ENCODE results near the gene CPNE1.

Gene CPNE1

DNA sequence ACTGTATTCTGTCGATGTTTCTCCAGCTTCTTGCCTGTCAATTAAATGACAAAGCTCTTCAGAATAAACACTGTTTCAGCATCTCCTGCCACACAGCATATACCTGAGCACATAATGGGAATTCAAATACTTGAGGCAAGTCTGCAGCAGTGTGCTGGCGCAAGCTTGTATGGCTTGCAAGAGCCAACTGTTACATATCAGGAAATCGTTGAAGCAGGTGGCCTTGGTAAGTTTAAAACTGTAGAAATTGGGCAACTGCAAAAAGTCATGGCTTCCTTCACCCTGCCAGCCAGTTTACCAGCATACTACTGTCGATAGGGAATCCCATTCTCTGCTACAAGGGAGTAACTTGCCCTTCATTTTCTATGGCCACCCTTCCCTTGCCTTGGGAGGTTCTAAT is 23.0 kb downstream of the CPNE1 start:
- TF ChIP-seq POLR2AphosphoS5 (IDR thresholded peaks at IDR 0.05; ENCODE audit: low read depth, low read length) (peak; percentile 38; the same call in 1 of the 2 replicates), FOXP2 (optimal IDR thresholded peaks at IDR 0.05; ENCODE audit: borderline replicate concordance, extremely low read depth, extremely low read length, insufficient read depth) (no peak)

DNA sequence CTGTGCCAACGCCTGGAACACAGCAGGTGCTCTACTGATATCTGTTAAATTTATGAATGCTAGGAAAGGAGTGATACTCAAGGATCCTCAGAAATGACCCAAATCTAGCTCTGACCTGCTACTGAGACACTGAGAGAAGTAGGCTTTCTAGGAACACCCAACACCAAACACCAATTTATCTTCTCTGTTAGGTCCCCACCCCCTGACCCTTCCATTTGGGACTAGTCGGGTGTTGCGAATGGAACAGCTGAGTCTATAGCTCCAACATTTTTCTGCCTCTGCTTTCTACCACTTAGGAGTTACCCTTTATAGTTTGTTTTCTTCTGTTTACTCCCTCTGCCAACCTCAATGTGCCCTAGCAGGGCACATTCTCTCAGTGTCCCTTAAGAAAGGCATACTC is 24.0 kb downstream of the CPNE1 start:
- TF ChIP-seq POLR2AphosphoS5 (IDR thresholded peaks at IDR 0.05; ENCODE audit: low read depth, low read length) (0 out of 2 replicates have a peak, but pooled peaks have one; percentile 44), TAF1 (IDR thresholded peaks at IDR 0.05; ENCODE audit: borderline replicate concordance, insufficient read depth, low read length) (no peak)

DNA sequence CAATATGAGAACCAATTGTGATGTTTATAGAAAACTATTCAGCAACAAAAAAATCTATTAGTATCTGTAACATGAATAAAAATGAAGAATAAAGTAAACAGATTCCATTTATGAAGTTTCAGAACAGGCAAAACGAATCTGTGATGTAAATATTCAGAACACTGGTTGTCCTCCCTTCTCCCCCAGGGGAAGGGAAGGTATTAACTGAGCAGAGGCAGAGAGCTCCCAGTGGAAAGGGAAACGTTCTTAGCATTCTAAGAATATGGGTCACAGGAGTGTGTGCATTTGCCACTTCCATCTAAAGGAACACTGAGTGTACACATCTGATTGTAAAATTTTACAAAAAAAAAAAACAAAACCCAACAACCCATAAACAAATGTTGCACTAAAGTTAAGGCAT is 25.9 kb downstream of the CPNE1 start:
- TF ChIP-seq TAF1 (IDR thresholded peaks at IDR 0.05; ENCODE audit: borderline replicate concordance, insufficient read depth, low read length) (no peak), POLR2AphosphoS5 (IDR thresholded peaks at IDR 0.05; ENCODE audit: low read depth, low read length) (no peak)
- TF ChIP-seq, protein P1, sequence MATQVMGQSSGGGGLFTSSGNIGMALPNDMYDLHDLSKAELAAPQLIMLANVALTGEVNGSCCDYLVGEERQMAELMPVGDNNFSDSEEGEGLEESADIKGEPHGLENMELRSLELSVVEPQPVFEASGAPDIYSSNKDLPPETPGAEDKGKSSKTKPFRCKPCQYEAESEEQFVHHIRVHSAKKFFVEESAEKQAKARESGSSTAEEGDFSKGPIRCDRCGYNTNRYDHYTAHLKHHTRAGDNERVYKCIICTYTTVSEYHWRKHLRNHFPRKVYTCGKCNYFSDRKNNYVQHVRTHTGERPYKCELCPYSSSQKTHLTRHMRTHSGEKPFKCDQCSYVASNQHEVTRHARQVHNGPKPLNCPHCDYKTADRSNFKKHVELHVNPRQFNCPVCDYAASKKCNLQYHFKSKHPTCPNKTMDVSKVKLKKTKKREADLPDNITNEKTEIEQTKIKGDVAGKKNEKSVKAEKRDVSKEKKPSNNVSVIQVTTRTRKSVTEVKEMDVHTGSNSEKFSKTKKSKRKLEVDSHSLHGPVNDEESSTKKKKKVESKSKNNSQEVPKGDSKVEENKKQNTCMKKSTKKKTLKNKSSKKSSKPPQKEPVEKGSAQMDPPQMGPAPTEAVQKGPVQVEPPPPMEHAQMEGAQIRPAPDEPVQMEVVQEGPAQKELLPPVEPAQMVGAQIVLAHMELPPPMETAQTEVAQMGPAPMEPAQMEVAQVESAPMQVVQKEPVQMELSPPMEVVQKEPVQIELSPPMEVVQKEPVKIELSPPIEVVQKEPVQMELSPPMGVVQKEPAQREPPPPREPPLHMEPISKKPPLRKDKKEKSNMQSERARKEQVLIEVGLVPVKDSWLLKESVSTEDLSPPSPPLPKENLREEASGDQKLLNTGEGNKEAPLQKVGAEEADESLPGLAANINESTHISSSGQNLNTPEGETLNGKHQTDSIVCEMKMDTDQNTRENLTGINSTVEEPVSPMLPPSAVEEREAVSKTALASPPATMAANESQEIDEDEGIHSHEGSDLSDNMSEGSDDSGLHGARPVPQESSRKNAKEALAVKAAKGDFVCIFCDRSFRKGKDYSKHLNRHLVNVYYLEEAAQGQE (IDR thresholded peaks at IDR 0.05; ENCODE audit: insufficient read depth in 1 of 2, low read depth in 2 of 2, low read length in 2 of 2), result no peak

DNA sequence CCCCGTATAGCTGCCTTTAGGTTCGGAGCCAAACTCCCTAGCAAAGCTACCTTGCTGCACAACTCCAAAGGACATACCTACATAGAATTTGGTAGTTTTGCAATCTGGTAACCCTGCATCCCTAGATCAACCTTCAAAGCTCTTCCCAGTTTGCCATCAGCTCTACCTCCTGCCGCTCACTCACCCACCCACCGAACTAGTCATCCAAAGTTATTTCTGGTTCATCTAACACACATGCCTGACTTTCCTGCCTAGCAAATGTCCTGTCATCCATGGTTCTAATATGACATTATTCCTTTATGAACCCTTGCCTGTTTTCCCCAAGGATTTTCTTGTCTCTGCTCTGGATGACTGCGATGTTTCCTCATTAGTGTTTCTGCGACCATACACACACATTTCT is 27.4 kb downstream of the CPNE1 start:
- TF ChIP-seq POLR2AphosphoS5 (IDR thresholded peaks at IDR 0.05; ENCODE audit: low read depth, low read length) (no peak), SIN3A (IDR thresholded peaks at IDR 0.05; ENCODE audit: borderline replicate concordance, insufficient read depth, low read length) (no peak)

DNA sequence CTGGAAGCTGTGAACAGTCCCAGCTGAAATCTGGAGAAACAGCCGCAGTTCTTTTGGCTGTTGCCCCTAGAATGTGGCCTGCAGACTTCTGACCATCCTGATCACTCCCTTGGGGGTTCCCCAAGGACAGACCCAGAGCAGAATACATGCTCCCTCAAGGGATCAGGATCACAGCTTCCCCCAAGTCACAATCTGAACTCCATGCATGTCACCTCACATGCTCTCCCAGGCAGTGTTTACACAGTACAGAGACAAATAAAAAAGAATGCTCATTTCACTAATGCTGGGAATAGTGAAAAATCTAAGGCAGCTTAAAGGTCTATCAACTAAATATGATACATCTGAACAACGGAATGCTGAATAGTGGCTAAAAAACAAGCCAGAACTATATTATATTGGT is 28.6 kb downstream of the CPNE1 start:
- TF ChIP-seq FOXP2 (optimal IDR thresholded peaks at IDR 0.05; ENCODE audit: borderline replicate concordance, extremely low read depth, extremely low read length, insufficient read depth) (no peak), TAF1 (IDR thresholded peaks at IDR 0.05; ENCODE audit: borderline replicate concordance, insufficient read depth, low read length) (no peak), SIN3A (IDR thresholded peaks at IDR 0.05; ENCODE audit: borderline replicate concordance, insufficient read depth, low read length) (no peak), POLR2AphosphoS5 (IDR thresholded peaks at IDR 0.05; ENCODE audit: low read depth, low read length) (no peak)
- TF ChIP-seq, protein P1 (IDR thresholded peaks at IDR 0.05; ENCODE audit: insufficient read depth in 1 of 2, low read depth in 2 of 2, low read length in 2 of 2), result no peak

DNA sequence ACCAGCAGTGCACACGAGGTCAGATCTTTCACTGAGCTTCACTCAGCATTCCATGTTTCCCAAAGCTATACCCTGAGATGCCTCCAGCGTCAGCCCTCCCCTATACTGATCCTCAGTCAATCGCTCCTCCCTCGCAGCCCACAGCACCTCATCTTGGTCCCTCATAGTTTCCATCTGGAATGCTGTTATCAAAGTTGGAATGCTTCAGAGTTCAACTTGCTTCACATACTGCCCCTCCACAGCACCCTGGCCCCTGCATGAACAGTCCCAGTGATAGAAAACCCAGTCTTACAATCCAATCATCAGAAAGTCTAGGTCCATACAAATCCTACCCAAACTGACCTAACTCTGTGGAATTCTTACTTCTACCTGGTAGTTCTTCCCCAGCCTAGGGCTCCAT is 29.0 kb downstream of the CPNE1 start:
- no peak for TF ChIP-seq POLR2AphosphoS5 (IDR thresholded peaks at IDR 0.05; ENCODE audit: low read depth, low read length)
- TF ChIP-seq, protein P1 (IDR thresholded peaks at IDR 0.05; ENCODE audit: insufficient read depth in 1 of 2, low read depth in 2 of 2, low read length in 2 of 2), result no peak
- no peak for TF ChIP-seq FOXP2 (optimal IDR thresholded peaks at IDR 0.05; ENCODE audit: borderline replicate concordance, extremely low read depth, extremely low read length, insufficient read depth)
- no peak for TF ChIP-seq SIN3A (IDR thresholded peaks at IDR 0.05; ENCODE audit: borderline replicate concordance, insufficient read depth, low read length)
- TF ChIP-seq TAF1 (IDR thresholded peaks at IDR 0.05; ENCODE audit: borderline replicate concordance, insufficient read depth, low read length), result no peak

DNA sequence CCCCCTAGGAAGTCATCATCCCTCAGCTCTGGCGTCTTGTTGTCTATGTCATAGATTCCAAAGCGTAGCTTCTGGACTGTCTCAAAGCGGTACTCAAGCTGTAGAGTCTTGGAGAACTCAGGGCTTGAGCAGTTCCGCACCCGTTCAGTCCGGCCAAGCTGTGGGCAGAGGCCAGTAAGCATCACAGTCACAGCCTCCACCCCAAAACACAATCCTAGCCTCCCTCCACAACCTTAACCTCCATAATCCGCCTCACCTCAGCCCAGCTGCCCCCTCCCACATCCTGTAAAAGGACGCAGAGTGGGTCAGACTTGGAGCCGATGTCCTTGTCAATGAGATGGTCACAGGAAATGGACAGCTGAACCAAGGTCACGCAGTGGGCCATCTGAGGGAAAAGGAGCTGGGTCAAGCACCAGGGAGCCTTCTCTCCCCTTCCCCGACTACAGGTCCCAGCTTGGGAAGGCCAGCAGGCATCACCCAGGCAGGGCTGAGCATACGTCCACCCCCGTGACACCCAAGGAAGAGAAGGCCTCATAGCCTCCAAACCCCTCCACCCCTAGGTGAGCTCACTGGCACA is 32.1 kb downstream of the CPNE1 start:
- no peak for TF ChIP-seq TAF1 (IDR thresholded peaks at IDR 0.05; ENCODE audit: borderline replicate concordance, insufficient read depth, low read length)
- no peak for TF ChIP-seq POLR2AphosphoS5 (IDR thresholded peaks at IDR 0.05; ENCODE audit: low read depth, low read length)
- TF ChIP-seq FOXP2 (optimal IDR thresholded peaks at IDR 0.05; ENCODE audit: borderline replicate concordance, extremely low read depth, extremely low read length, insufficient read depth), result no peak
- TF ChIP-seq, protein P1 (IDR thresholded peaks at IDR 0.05; ENCODE audit: insufficient read depth in 1 of 2, low read depth in 2 of 2, low read length in 2 of 2), result no peak
- no peak for TF ChIP-seq SIN3A (IDR thresholded peaks at IDR 0.05; ENCODE audit: borderline replicate concordance, insufficient read depth, low read length)

Measured in PFSK-1 (cell line).